ENCODE measurements around the gene SMC6. TPM values are rescaled to one million over a fixed set of nuclear protein-coding genes. Genes with fewer than 3 reads are reported as not detected.

Gene SMC6, protein sequence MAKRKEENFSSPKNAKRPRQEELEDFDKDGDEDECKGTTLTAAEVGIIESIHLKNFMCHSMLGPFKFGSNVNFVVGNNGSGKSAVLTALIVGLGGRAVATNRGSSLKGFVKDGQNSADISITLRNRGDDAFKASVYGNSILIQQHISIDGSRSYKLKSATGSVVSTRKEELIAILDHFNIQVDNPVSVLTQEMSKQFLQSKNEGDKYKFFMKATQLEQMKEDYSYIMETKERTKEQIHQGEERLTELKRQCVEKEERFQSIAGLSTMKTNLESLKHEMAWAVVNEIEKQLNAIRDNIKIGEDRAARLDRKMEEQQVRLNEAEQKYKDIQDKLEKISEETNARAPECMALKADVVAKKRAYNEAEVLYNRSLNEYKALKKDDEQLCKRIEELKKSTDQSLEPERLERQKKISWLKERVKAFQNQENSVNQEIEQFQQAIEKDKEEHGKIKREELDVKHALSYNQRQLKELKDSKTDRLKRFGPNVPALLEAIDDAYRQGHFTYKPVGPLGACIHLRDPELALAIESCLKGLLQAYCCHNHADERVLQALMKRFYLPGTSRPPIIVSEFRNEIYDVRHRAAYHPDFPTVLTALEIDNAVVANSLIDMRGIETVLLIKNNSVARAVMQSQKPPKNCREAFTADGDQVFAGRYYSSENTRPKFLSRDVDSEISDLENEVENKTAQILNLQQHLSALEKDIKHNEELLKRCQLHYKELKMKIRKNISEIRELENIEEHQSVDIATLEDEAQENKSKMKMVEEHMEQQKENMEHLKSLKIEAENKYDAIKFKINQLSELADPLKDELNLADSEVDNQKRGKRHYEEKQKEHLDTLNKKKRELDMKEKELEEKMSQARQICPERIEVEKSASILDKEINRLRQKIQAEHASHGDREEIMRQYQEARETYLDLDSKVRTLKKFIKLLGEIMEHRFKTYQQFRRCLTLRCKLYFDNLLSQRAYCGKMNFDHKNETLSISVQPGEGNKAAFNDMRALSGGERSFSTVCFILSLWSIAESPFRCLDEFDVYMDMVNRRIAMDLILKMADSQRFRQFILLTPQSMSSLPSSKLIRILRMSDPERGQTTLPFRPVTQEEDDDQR
- total RNA-seq = 10 to 100 TPM in 3 of 6 experiments, 1 to 10 TPM in 3; 8.1 to 14.4 (median 10.2) TPM
- long read RNA-seq, partial matches to known transcripts = 3 of 4 reads
- long read RNA-seq, other reads (novel, unspliced or antisense) = 1 of 4 reads

DNA sequence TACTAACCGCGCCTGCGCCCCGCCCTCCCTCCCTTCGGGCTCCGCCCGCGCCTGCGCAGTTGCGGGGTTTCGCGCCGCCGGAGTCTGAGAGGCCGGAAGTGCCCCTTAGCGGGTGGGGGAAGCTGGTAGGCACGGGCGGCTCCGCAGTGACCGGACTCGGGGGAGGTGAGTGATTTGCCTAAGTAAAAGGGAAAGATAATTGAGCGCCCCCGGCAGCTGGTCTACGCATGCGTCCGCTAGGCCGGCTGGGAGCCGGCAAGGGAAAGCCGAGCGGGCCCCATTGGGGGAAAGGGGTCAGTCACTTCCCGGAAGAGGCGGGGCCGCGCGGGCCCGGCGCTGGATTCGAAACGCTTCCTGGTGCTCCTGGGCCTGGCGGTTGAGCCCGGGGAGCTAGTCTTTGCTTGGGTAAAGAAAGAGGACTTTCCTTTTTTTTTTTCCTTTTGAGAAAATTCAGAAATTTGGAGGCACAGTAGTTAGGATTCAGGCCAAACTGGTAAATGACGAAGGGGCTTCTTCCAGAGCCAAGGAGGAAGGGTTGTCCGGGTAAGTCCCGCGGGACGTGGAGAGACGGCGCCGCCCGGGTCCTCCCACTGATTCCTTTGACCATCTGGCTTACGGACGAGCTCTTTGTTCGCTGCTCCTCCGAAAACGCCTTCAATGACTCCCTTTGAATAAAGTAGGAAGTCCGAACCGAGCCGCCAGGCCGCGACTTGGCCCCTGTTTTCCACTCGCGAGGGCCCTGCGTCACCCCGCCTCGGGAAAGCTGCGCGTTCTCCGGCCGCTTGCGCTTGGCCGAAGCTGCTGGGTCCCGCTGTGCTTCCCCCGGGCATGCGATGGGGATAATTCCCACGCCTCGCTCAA is at the start of gene SMC6, which contains the start of gene GEN1:
Gene SMC6, minus strand, starts transcription at position 8 of the 861 bp plus-strand sequence. CDS start 7,864 bp downstream, outside the sequence.
Gene GEN1, plus strand, starts transcription at position 336 of the 861 bp plus-strand sequence. CDS start 5,806 bp downstream, outside the sequence.
- peak; percentile 85 to 93 (median 90) for ATAC-seq
- DNase-seq = peak; percentile 92 to 93 (median 93)
- TF ChIP-seq POLR2A (IDR thresholded peaks at IDR 0.05) = no peak
- TF ChIP-seq, protein P1, sequence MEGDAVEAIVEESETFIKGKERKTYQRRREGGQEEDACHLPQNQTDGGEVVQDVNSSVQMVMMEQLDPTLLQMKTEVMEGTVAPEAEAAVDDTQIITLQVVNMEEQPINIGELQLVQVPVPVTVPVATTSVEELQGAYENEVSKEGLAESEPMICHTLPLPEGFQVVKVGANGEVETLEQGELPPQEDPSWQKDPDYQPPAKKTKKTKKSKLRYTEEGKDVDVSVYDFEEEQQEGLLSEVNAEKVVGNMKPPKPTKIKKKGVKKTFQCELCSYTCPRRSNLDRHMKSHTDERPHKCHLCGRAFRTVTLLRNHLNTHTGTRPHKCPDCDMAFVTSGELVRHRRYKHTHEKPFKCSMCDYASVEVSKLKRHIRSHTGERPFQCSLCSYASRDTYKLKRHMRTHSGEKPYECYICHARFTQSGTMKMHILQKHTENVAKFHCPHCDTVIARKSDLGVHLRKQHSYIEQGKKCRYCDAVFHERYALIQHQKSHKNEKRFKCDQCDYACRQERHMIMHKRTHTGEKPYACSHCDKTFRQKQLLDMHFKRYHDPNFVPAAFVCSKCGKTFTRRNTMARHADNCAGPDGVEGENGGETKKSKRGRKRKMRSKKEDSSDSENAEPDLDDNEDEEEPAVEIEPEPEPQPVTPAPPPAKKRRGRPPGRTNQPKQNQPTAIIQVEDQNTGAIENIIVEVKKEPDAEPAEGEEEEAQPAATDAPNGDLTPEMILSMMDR (IDR thresholded peaks at IDR 0.05) = no peak
- Histone ChIP-seq H3K27ac (peak within 1 kb of the TSS; percentile 88 to 97 (median 97)), H3K36me3 (no peaks in the 10 kb centered on the region), H3K9me3 (no peaks in the 10 kb centered on the region), H3K4me3 (peak within 1 kb of the TSS; percentile 85 to 94 (median 92)), H3K27me3 (no peaks in the 10 kb centered on the region), H3K4me1 (peaks cover 0 to 33% (median 9%) of the 10 kb centered on the region in 4 donors)
- intact Hi-C loops (cut with DNase I) = no loop called here
- WGBS (ENCODE audit: insufficient coverage, low coverage, low lambda C conversion rate, missing lambda C conversion rate) = under 1% methylated on average over 57 of the region's 76 CpGs

DNA sequence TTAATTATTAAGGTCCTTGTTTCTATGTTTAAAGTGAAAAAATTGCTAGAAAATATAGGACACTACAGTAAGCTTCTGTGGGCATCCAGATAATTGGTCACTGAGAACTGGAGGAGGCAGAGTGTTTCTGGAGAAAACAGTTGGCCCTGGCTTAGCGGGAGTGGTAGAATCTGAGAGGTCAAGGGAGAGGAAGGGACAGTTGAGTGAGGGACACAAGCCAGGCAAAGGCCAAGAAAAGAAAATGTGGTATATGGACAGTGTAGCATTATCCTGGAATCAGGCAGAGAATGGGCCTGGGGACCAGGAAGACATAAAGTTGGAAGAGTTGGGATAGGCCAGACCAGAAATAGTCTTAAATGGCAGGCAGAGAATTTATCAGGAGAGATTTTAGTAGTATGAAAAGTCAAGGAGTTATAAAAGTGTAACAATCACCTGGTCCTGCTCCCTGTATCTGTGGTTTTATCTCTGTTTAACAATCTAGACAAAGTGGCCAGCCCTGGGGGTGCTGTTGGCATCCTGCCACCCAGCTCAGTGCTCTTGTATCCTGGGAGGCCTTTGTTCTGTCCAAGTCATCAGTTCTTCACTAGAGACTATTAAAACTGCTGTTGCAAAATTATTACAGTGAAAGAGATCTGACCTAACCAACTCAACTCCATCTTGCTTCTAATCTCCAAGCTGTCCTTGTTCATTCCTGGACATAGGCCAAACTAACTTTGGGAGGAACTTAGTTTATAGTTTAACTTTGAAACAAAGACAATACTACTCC is 47.3 kb upstream of the SMC6 start:
- H3K9me3 ChIP-seq = no peaks in the 10 kb centered on the region
- ATAC-seq (no peak), DNase-seq (no peak)
- TF ChIP-seq POLR2A (IDR thresholded peaks at IDR 0.05) = no peak
- TF ChIP-seq, protein P1 (IDR thresholded peaks at IDR 0.05) = no peak
- no peak overlapping the region for H3K4me3 ChIP-seq
- no peak overlapping the region for H3K27ac ChIP-seq
- H3K4me1 ChIP-seq = no peaks in the 10 kb centered on the region
- no peaks in the 10 kb centered on the region for H3K36me3 ChIP-seq
- intact Hi-C loops (cut with DNase I) = no loop called here
- H3K27me3 ChIP-seq = no peaks in the 10 kb centered on the region
- 86% methylated on average over 1 of the region's 1 CpG for WGBS (ENCODE audit: insufficient coverage, low coverage, low lambda C conversion rate, missing lambda C conversion rate)

DNA sequence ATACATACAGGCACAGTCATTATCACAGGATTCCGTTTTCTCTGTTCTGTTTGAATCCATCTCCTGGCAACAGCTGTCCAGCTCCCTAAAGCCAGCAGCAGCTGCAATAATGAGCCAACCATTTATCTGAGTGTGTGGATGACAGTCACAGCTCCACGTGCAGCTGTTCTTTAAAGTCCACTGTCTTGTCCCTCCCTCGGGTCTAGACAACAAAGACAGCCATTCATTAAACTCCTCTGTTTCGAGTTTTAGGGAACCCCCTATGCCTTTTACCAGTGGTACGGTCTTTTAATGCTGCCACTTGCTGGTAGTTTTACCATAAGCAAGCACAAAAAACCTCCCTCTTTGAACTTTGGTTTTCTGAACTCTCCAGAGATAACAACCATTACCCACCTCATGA is 46.6 kb upstream of the SMC6 start:
- DNase-seq = no peak
- Histone ChIP-seq H3K4me1 (no peaks in the 10 kb centered on the region), H3K36me3 (no peaks in the 10 kb centered on the region), H3K27me3 (no peaks in the 10 kb centered on the region), H3K27ac (no peak overlapping the region), H3K4me3 (no peak overlapping the region), H3K9me3 (no peaks in the 10 kb centered on the region)
- intact Hi-C loops (cut with DNase I) = no loop called here
- no peak for ATAC-seq
- TF ChIP-seq POLR2A (IDR thresholded peaks at IDR 0.05) = no peak
- 77% methylated on average over 4 of the region's 5 CpGs for WGBS (ENCODE audit: insufficient coverage, low coverage, low lambda C conversion rate, missing lambda C conversion rate)
